Measurements from ENCODE around the gene TRNT1.
A peak's percentile ranks its signal among the peaks of the same experiment; 100 is the strongest.

TRNT1 gene

GRCh38 chr3:3113042-3113709 lies 13.6 kb upstream of the TRNT1 start:
- DNase-seq = no peak

DNA sequence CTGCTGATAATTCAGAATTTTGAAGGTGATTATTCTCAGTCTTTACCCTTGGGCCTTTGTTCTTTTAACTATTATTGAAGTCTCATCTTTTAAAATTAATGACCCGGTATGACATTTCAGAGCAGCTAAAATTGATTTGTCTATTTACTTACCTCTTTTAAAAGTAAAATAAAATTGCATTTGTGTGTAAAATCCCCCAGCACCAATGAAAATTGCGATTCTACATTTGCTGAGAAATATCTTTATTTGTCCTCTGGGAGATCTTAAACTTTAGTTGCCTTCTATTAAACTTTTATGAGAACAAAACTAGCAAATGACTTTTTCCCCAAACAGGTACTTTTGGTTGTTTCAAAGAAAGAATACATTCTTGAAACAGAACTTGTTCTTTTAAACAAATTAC lies 9.1 kb upstream of the TRNT1 start:
- no peak for DNase-seq

DNA sequence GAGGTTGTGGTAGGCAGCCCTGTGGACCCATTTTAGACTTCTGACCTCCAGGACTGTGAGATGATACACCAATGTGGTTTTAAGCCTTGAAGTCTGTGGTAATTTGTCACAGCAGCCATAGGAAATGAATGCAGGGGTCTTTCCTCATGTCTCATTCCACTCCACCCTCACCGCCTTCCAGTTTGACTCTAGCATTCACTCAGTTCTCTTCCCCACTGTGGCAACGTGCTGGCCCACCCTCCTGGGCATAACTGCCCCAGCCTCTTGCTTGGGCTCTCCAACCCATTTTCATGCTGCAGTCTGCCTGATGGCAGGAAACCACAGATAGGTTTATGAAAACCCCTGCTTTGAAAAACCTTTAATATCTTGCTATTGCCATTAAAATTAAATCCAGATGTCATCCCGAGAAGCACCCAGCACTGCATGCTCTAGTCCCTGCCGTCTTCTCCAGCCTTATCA lies 7.3 kb upstream of the TRNT1 start:
- DNase-seq = no peak

DNA sequence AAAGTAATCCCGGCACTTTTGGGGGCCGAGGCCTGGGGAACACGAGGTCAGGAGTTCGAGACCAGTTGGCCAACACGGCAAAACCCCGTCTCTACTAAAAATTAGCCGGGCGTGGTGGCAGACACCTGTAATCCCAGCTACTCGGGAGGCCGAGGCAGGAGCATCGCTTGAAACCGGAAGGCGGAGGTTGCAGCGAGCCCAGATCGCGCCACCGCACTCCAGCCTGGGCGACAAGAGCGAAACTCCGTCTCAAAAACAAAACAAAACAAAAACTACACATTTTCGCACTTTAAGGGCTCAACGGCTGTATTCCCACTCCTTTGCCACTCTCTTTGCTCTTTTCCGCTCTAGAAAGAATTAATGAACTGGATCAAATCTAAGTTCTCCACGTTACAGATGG lies 763 bp upstream of the TRNT1 start:
- DNase-seq = no peak

DNA sequence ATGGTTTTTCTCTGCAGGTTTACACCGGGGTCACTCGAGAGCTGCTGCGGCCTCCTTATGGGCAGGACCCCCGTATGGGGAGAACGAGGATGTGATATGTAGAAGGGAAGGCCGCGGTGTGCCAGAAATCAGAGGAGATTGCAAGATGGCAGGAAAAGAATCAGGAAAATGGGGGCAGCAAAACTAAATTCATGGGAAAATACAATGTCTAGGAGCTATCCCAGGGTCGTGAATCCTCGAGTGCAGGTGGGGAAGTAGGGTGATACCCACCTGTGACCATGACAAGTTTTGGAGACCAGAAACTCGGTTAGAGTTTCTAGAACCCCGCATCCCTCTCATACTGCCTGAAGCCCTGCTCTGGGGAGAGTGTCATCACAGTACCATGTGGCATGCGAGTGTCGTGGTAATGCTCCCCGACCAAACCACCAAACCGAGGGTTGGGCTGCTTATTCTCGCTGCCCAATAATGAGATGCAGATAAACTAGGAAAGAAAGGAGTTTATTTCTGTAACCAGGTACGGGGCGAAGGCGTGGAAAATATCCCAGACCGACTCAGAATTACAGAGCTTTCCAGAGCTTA lies 781 bp downstream of the TRNT1 start:
- DNase-seq = peak in 1 of 2 experiments; percentile 28

DNA sequence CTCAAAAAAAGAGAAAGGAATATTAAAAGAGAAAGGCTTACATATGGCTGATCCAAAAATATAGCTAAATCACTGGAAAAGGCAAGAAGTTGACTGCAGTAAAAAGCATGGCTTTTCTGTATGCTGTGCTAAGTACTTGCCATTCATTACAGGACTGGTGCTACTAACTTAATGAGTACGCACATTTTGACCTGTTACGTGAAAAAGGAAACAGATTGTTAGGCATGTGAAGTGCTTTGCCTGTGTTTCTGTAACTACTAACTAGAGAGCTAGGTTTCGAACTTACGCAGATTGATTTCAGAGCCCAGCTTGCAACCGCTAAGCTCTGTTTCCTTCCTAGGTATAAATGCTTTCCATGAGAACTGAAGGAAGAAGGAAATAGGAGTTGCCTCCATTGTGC lies 2.8 kb downstream of the TRNT1 start:
- no peak for DNase-seq

GRCh38 chr3:3133500-3133899 lies 6.8 kb downstream of the TRNT1 start:
- no peak for DNase-seq

DNA sequence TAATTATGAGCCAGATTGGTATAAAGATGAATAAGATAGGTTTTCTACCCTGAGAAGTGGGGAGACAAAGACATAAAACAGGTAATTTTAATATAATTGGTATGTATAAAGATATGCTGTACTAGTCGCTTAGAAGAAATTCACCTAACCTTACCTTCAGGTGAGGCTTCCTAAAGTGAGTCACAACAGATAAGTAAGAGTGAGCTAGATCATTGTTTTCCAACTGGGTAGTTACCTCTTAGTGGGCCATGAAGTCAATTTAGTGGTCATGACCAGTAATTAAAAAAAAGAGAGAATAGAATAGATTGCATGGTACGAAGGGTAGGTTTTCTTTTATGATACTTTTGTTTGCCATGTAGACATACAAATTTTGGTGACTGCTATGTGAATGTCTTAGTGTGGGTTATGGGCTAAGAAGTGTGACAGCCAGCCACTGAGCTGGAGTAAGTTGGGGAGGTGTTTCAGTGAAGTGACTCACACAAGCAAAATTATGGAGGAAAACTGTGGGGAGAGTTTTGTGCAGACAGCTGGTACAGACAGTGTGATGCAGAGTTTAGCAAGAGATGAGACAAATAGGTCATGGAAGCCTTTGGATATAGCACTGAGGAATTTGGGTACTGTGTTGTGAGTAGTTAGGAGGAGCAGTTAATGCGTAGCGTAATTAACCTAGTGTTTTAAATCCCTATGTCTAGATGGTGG lies 8.2 kb downstream of the TRNT1 start:
- DNase-seq = no peak

DNA sequence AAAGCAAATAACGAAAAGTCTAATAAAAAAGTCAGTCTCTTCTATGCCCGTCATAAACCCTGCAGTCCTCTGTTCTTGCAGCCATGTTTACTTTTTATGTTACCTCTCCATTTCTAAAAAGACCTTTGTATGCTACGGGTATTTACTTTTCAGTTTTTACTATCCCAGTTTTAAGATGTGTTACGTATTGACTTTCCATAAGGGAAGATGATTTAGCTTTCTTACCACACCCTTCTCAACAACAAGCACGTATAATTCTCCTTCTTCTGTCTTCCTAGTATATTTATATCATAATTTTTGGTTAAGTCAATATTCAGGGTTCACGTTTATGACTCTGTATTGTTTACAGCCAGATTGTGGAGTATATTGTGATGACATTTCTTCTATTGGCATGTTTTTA lies 10.8 kb downstream of the TRNT1 start:
- no peak for DNase-seq

- DNase-seq = no peak
These were observed 15.2 kb downstream of the TRNT1 start for GRCh38 chr3:3141939-3142338.

- no peak for DNase-seq
These were observed 19.1 kb downstream of the TRNT1 start for GRCh38 chr3:3145831-3146230.

DNA sequence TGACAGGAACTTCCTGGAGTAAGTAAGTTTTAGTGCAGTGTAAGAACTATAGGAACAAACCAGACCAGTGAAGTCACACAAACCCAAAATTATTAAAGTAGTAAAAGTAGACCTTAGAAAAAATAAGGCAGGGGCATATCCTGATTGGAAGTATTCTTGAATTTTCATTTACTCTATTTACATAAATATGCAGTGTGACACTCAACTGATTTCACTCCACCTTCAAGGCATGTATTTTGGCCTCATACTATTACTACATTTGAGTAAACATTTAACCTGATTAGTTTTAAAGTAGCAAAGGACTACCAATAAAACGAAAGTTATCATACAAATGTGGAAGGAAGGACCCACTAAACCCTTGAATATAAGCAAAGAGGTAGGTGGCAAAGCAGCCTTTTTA lies 22.8 kb downstream of the TRNT1 start:
- DNase-seq = no peak

GRCh38 chr3:3151513-3151912 lies 24.8 kb downstream of the TRNT1 start:
- DNase-seq = no peak

DNA sequence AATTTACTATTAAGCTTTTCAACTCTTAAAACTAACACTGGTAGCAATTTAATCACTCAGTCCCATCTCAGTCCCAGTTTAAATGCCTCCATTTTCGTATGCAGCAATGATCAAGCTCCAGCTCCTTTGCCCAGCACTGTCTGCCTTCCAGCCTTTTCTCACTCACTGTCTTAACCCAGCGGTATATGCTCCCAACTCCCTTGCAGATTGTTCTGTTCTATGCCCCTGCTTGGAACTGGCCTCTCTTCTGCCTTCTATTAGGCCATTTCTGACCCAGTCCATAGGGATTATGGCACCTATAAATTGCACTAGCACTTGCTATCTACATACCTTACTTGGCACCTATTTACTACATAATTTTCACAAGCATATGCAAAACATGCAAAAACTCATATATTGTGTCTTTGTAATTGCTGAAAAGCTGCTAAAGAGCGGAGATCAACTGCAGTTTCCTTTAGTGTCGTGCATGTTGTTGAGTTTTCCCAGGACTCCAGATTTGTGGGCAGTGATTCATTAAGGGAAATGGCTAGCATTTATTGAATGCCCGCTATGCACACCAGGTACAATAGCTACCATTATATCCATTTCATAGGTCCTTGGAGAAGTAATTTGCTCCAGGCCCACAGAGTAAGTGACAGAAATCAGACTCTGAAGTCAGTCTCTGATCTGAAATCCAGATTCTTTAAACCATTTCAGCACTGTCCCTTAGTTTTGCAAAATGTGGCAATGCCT lies 28.3 kb downstream of the TRNT1 start:
- DNase-seq = no peak

DNA sequence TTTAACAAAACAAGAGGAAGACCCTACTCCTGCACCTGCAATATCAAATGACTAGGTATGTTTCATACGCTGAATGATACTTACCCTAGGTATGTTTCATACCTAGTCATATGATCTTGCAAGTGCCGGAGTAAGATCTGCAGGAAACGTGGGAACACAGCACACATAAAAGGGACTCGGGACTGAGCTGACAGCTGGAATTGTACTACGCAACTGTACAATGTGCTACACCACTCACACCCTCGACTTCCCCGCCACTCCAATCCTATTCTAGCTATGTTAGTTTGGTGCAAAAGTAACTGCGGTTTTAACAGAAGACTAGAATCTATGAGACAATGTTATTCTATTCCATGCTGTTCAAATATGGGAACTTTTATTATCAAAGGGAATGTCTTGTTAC lies 30.7 kb downstream of the TRNT1 start:
- no peak for DNase-seq

- no peak for DNase-seq
These were observed 34.1 kb downstream of the TRNT1 start for GRCh38 chr3:3160826-3161225.

DNA sequence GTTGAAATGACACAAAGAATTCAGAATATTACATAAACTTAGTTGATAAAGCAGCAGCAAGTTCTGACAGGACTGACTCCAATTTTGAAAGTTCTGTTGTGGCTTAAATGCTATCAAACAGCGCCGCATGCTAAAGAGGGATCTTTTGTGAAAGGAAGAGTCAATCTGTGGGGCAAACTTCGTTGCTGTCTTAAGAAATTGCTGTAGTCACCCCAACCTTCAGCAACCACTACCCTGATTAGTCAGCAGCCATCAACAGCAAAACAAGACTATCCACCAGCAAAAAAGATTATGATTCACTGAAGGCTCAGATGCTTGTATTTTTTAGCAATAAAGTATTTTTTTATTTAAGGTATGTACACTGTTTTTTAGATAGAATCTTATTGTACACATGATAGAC lies 38.5 kb downstream of the TRNT1 start:
- no peak for DNase-seq

DNA sequence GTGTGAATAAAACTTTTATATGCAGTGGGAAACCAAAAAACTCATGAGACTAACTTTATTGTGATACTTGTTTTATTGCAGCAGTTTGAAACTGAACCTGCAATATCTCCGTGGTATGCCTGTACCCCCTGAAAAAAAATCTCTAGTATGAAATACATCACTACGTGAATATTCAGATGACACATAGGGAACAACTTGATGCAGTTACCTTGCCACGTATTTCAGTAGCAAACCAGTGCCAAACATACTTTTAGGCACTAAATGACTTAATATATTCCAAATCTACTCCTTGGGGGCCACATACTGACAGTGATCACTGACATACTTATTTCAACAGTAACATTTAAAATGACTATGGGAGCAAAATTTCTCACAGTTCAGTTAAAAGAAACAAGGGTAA lies 38.9 kb downstream of the TRNT1 start:
- no peak for DNase-seq

- DNase-seq = peak; percentile 53 to 67
These were observed 44.3 kb downstream of the TRNT1 start for GRCh38 chr3:3170998-3171397.

GRCh38 chr3:3172627-3173026 lies 45.9 kb downstream of the TRNT1 start:
- no peak for DNase-seq

DNA sequence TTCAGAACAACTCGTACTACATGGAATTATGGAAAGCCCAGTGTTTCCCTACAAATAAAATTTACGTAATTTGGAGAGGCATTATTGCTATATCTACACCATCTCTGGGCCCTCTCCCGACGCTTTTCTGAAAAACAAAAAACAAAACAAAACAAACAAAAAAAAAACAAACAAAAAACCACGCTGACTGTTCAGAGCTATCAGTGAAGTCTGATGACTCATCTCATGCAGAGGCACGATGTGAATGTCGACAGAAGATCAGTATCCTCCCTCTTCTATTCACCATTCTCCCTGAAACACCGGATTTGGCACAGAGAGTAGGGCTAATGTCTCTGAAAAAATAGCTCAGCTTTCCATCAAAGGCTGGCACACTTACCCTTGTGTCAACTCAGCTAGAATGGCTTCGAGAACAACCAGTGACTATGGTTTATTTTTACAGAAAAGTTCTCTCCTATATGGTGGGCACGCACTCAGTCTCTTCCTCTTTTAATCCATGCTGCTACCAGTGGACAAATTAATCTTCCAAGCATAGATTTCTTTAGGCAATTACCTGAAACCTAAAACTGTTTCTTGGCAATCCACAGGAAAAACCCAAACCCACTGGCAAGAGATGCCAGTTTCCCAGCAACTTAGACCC lies 51.2 kb downstream of the TRNT1 start:
- DNase-seq = no peak

- DNase-seq = no peak
These were observed 52.0 kb downstream of the TRNT1 start for GRCh38 chr3:3178498-3179328.
